H1 (cell line): ENCODE data around the gene CTIF. TPM values are rescaled to one million over a fixed set of nuclear protein-coding genes. Genes with fewer than 3 reads are reported as not detected.

Experiments used
- CTCF ChIA-PET: fragments of 300-600 bp; sonication (Branson Sonifier 250); formaldehyde crosslinking; loops from one replicate; lab custom pipeline; 2021; ENCODE audit not compliant: partially characterized antibody; lab: Charles Lee
- POLR2A ChIA-PET: fragments of 300-600 bp; sonication (Branson Sonifier 250); formaldehyde crosslinking; loops from one replicate; lab custom pipeline; 2021; ENCODE audit warnings: inconsistent platforms; ENCODE audit not compliant: partially characterized antibody; lab: Charles Lee
- DNase-seq, 2 experiments: peaks; one replicate each; pipeline versions ENCODE4 v3.0.0 to v3.0.0-alpha.2; 2010 to 2022; ENCODE audit warnings: low spot score in 2 of 2, low read depth in 1 of 2, mixed read lengths in 1 of 2
- FAIRE-seq: peaks from 2 replicates; lab custom pipeline; 2011; peaks lifted over from hg19 to GRCh38; lab: Jason Lieb, UNC
- H2AFZ ChIP-seq: 2 replicates; pipeline ENCODE4 v1.8.1; 2012; ENCODE audit warnings: low read length, inconsistent platforms
- H2AK5ac ChIP-seq: 2 replicates; pipeline ENCODE4 v1.6.1; 2013; ENCODE audit warnings: low read depth, low read length
- H2BK120ac ChIP-seq: replicated peaks from 2 replicates; pipeline ENCODE3; 2013; ENCODE audit warnings: low read depth, low read length, inconsistent platforms
- H2BK12ac ChIP-seq: 2 replicates; pipeline ENCODE4 v1.6.1; 2013; ENCODE audit warnings: low read depth, low read length
- H2BK15ac ChIP-seq: 2 replicates; pipeline ENCODE4 v1.6.1; 2013; ENCODE audit warnings: low read length
- H2BK20ac ChIP-seq: 2 replicates; pipeline ENCODE4 v1.6.1; 2013; ENCODE audit warnings: low read length
- H2BK5ac ChIP-seq: 2 replicates; pipeline ENCODE4 v1.6.1; 2013; ENCODE audit warnings: low read depth, low read length
- H3K14ac ChIP-seq: 2 replicates; pipeline ENCODE4 v1.6.1; 2013; ENCODE audit warnings: inconsistent platforms; ENCODE audit not compliant: insufficient read length
- H3K18ac ChIP-seq: 2 replicates; pipeline ENCODE4 v1.6.1; 2013; ENCODE audit warnings: low read length; ENCODE audit errors: extremely low read depth
- H3K23ac ChIP-seq: 2 replicates; pipeline ENCODE4 v1.6.1; 2013; ENCODE audit warnings: inconsistent platforms; ENCODE audit not compliant: insufficient read length
- H3K23me2 ChIP-seq: 2 replicates; pipeline ENCODE4 v1.6.1; 2013; ENCODE audit warnings: low read depth, low read length
- H3K27ac ChIP-seq: 2 replicates; pipeline ENCODE4 v1.6.1; 2011; ENCODE audit warnings: low read depth, low read length, inconsistent platforms
- H3K27me3 ChIP-seq, 4 experiments: replicated peaks in 1 of 4; 1 replicate in 1 of 4; 2 replicates in 3 of 4; pipeline versions ENCODE4 v1.6.1 to v1.8.1; 2011 to 2013; ENCODE audit warnings: low read length in 3 of 4, mild to moderate bottlenecking in 3 of 4, inconsistent platforms in 2 of 4, mixed read lengths in 2 of 4, moderate library complexity in 1 of 4; ENCODE audit not compliant: control insufficient read depth in 3 of 4, insufficient read depth in 3 of 4; ENCODE audit errors: extremely low read depth in 1 of 4
- H3K36me3 ChIP-seq, 4 experiments: 2 replicates each; pipeline versions ENCODE4 v1.6.1 to v1.8.1; 2011 to 2013; ENCODE audit warnings: mild to moderate bottlenecking in 4 of 4, low read length in 3 of 4, moderate library complexity in 2 of 4, control low read depth in 1 of 4, inconsistent platforms in 1 of 4; ENCODE audit not compliant: insufficient read depth in 4 of 4, control insufficient read depth in 2 of 4
- H3K4ac ChIP-seq: replicated peaks from 2 replicates; pipeline ENCODE3; 2013; ENCODE audit warnings: low read length, low read depth, mixed read lengths, inconsistent platforms; ENCODE audit not compliant: insufficient read length
- H3K4me1 ChIP-seq, 4 experiments: replicated peaks in 1 of 4; 1 replicate in 1 of 4; 2 replicates in 3 of 4; pipeline versions ENCODE4 v1.6.1 to v1.8.1; 2011 to 2013; ENCODE audit warnings: low read length in 3 of 4, inconsistent platforms in 2 of 4, mixed read lengths in 1 of 4; ENCODE audit not compliant: insufficient read depth in 4 of 4, control insufficient read depth in 3 of 4
- H3K4me2 ChIP-seq, 2 experiments: 2 replicates each; pipeline versions ENCODE4 v1.6.1 to v1.8.1; 2011 to 2013; ENCODE audit warnings: low read depth in 2 of 2, low read length in 2 of 2, control low read depth in 1 of 2, inconsistent platforms in 1 of 2, mild to moderate bottlenecking in 1 of 2; ENCODE audit not compliant: insufficient read depth in 1 of 2
- H3K4me3 ChIP-seq, 4 experiments: fragments of 200-600, 300-600 bp in 1 of 4; sonication (generic), shearing (Covaris generic), sonication (Bioruptor Twin) in 1 of 4; 2 replicates each; pipeline versions ENCODE4 v1.5.1 to v1.8.1; 2011 to 2016; ENCODE audit warnings: low read length in 4 of 4, low read depth in 3 of 4, control low read depth in 2 of 4, inconsistent platforms in 2 of 4, mild to moderate bottlenecking in 2 of 4, mixed read lengths in 1 of 4, moderate library complexity in 1 of 4; ENCODE audit not compliant: insufficient read depth in 2 of 4; ENCODE audit errors: extremely low read depth in 1 of 4
- H3K56ac ChIP-seq: replicated peaks from 2 replicates; pipeline ENCODE3; 2013; ENCODE audit warnings: low read depth, mild to moderate bottlenecking, mixed read lengths, low read length, inconsistent platforms; ENCODE audit not compliant: insufficient read length
- H3K79me1 ChIP-seq: 2 replicates; pipeline ENCODE4 v1.6.1; 2013; ENCODE audit warnings: low read depth, low read length, control low read depth
- H3K79me2 ChIP-seq, 2 experiments: 2 replicates each; pipeline versions ENCODE4 v1.6.1 to v1.8.1; 2012 to 2013; ENCODE audit warnings: low read length in 2 of 2, mild to moderate bottlenecking in 2 of 2, inconsistent platforms in 1 of 2; ENCODE audit not compliant: insufficient read depth in 2 of 2, control insufficient read depth in 1 of 2
- H3K9ac ChIP-seq, 4 experiments: replicated peaks in 1 of 4; 1 replicate in 1 of 4; 2 replicates in 3 of 4; pipeline versions ENCODE4 v1.6.1 to v1.8.1; 2011 to 2013; ENCODE audit warnings: low read depth in 3 of 4, low read length in 3 of 4, control low read depth in 2 of 4, mild to moderate bottlenecking in 2 of 4, moderate library complexity in 2 of 4, inconsistent platforms in 1 of 4; ENCODE audit errors: extremely low read depth in 1 of 4
- H3K9me3 ChIP-seq, 2 experiments: 2 replicates each; pipeline versions ENCODE4 v1.6.1 to v1.8.1; 2012 to 2013; ENCODE audit warnings: mild to moderate bottlenecking in 2 of 2, moderate library complexity in 2 of 2, control low read depth in 1 of 2, inconsistent platforms in 1 of 2, low read depth in 1 of 2, low read length in 1 of 2, mixed read lengths in 1 of 2; ENCODE audit not compliant: insufficient read depth in 2 of 2
- H4K20me1 ChIP-seq, 2 experiments: replicated peaks in 1 of 2; 2 replicates each; pipeline versions ENCODE3 to v1.8.1; 2011 to 2013; ENCODE audit warnings: inconsistent platforms in 2 of 2, low read length in 2 of 2, mild to moderate bottlenecking in 1 of 2; ENCODE audit not compliant: insufficient read depth in 2 of 2, control insufficient read depth in 1 of 2
- H4K5ac ChIP-seq: 2 replicates; pipeline ENCODE4 v1.6.1; 2013; ENCODE audit warnings: low read length, low read depth, mixed read lengths, inconsistent platforms; ENCODE audit not compliant: insufficient read length
- H4K8ac ChIP-seq: 2 replicates; pipeline ENCODE4 v1.8.0; 2013; ENCODE audit warnings: mild to moderate bottlenecking, moderate library complexity, low read length, inconsistent platforms; ENCODE audit not compliant: insufficient read depth; ENCODE audit errors: extremely low read depth
- H4K91ac ChIP-seq: replicated peaks from 2 replicates; pipeline ENCODE3; 2013; ENCODE audit warnings: low read length, mixed read lengths, inconsistent platforms; ENCODE audit not compliant: insufficient read length
- BCL11A ChIP-seq, 2 experiments: IDR thresholded peaks; one replicate each; pipeline ENCODE4 v1.6.1; 2011; ENCODE audit warnings: low read depth in 2 of 2, low read length in 2 of 2, mild to moderate bottlenecking in 2 of 2
- CBX5 ChIP-seq: fragments of 300-800, 300-1000 bp; sonication (generic); IDR thresholded peaks from 2 replicates; pipeline ENCODE4 v1.7.1; 2016; ENCODE audit warnings: antibody characterized with exemption, low read length, low read depth
- CBX8 ChIP-seq: fragments of 300-800, 300-1000 bp; sonication (generic); IDR thresholded peaks from 2 replicates; pipeline ENCODE4 v1.7.1; 2016; ENCODE audit warnings: low read depth, low read length, borderline replicate concordance
- CEBPB ChIP-seq: IDR thresholded peaks from 2 replicates; pipeline ENCODE4 v1.6.1; 2012; ENCODE audit warnings: low read depth, low read length
- CREB1 ChIP-seq: IDR thresholded peaks from 2 replicates; pipeline ENCODE4 v1.6.1; 2012; ENCODE audit warnings: inconsistent platforms
- FOSL1 ChIP-seq: IDR thresholded peaks from 2 replicates; pipeline ENCODE4 v1.6.1; 2011; ENCODE audit warnings: mild to moderate bottlenecking, low read depth, low read length, moderate library complexity; ENCODE audit not compliant: insufficient read depth
- HDAC2 ChIP-seq, 2 experiments: fragments of 300-600 bp in 1 of 2; sonication (generic) in 1 of 2; IDR thresholded peaks; 2 replicates each; pipeline ENCODE4 v1.6.1; 2011 to 2012; ENCODE audit warnings: low read depth in 2 of 2, low read length in 2 of 2, mild to moderate bottlenecking in 2 of 2, moderate library complexity in 2 of 2, borderline replicate concordance in 1 of 2, inconsistent platforms in 1 of 2
- NRF1 ChIP-seq: IDR thresholded peaks from 2 replicates; pipeline ENCODE4 v1.6.1; 2011; ENCODE audit warnings: mild to moderate bottlenecking, low read depth, low read length, improper control_type of control experiment
- SIX5 ChIP-seq: IDR thresholded peaks from 2 replicates; pipeline ENCODE4 v1.6.1; 2011; ENCODE audit warnings: mild to moderate bottlenecking, low read depth, low read length
- SP1 ChIP-seq: IDR thresholded peaks from 2 replicates; pipeline ENCODE4 v1.6.1; 2011; ENCODE audit warnings: low read depth, low read length
- SP2 ChIP-seq: IDR thresholded peaks from 2 replicates; pipeline ENCODE4 v1.6.1; 2012; ENCODE audit warnings: mild to moderate bottlenecking, low read length, inconsistent platforms
- SUZ12 ChIP-seq: fragments of 200-600 bp; sonication (generic); IDR thresholded peaks from 2 replicates; pipeline ENCODE4 v1.6.1; 2012; ENCODE audit warnings: mild to moderate bottlenecking, inconsistent platforms, low read length, moderate library complexity, mixed read lengths
- TAF1 ChIP-seq: IDR thresholded peaks from 2 replicates; pipeline ENCODE4 v1.6.1; 2011; ENCODE audit warnings: mild to moderate bottlenecking, low read depth, low read length
- ZNF274 ChIP-seq: IDR thresholded peaks from 2 replicates; pipeline ENCODE4 v1.7.0; 2012; ENCODE audit warnings: low read length, borderline replicate concordance; ENCODE audit errors: extremely low read depth
- WGBS, 2 experiments: shearing (Covaris generic) in 1 of 2; methylation state at CpG; one replicate each; pipeline versions ENCODE4 v1.1.6 to v1.1.7; 2013 to 2015; ENCODE audit warnings: low lambda C conversion rate in 2 of 2, mixed read lengths in 2 of 2, inconsistent platforms in 1 of 2, low coverage in 1 of 2, missing lambda C conversion rate in 1 of 2; ENCODE audit not compliant: insufficient replicate concordance in 2 of 2, insufficient coverage in 1 of 2, insufficient read length in 1 of 2; ENCODE audit errors: extremely low coverage in 1 of 2, missing lambda C conversion rate in 1 of 2; 5-methylcytosine and 5-hydroxymethylcytosine counted together
- polyA plus RNA-seq, 7 experiments: library from polyadenylated mRNA; depleted of rRNA in 3 of 7; stranded (reverse) in 5 of 7; unstranded in 2 of 7; fragments of >200 nt in 5 of 7; fragments of 200-250 nt in 2 of 7; gene quantifications; 1 replicate in 5 of 7; 2 replicates in 1 of 7; 4 replicates in 1 of 7; pipeline versions ENCODE4 v1.2.1 to v1.2.3, GENCODE V29; 2011 to 2013; ENCODE audit warnings: missing spikeins in 2 of 7, mixed read lengths in 2 of 7
- total RNA-seq: library from RNA; stranded (reverse); fragmentation: NEBNext Ultra II Directional; extraction: Animal tissue kit (Norgen Biotek cat#: 25700); gene quantifications from 2 replicates; pipeline ENCODE4 v1.2.1, GENCODE V29; 2021
- TF ChIP-seq, protein P1 (sequence below): IDR thresholded peaks from 2 replicates; pipeline ENCODE4 v1.6.1; 2012; ENCODE audit warnings: inconsistent platforms

The CTIF gene
- total and polyA plus RNA-seq, 2 of the 8 experiments (the other 6 are each of a cell fraction or from before 2014, with no cell fraction given): 9.0 to 17.8 TPM

DNA sequence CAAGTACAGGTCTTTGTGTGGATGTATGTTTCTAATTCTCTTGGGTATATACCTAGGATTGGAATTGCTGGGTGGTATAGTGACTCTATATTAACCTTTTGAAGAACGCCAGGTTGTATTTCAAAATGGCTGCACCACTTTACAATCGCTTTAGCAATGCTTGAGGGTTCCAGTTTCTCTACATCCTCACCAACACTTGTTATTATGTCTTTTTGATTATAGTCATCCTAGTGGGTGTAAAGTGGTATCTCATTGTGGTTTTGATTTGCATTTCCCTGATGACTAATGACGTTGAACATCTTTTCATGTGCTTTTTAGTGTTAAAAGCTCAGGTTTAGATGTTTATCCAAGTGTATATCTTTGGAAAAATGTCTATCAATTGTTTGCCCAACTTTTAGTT, 39.5 kb downstream of the CTIF start:
- no peak overlapping the region for H3K4ac ChIP-seq
- no peak overlapping the region for H2BK20ac ChIP-seq
- no peak overlapping the region for H3K23ac ChIP-seq
- no peak overlapping the region for H3K4me2 ChIP-seq
- peaks cover 4 to 9% of the 10 kb centered on the region in 2 experiments for H4K20me1 ChIP-seq
- H3K18ac ChIP-seq: no peak overlapping the region
- H2BK15ac ChIP-seq: no peak overlapping the region
- CTCF ChIA-PET: interaction anchor here (0.7 to 2.3 kb wide), 3 partner anchors 23 to 131 kb away, joined by 3 to 4 read pairs (median 3); no protein-coding TSS in a partner anchor
- no peak overlapping the region for H3K4me3 ChIP-seq
- peaks cover 3 to 12% (median 6%) of the 10 kb centered on the region in 4 experiments; a peak in 6 of 7 replicates for H3K4me1 ChIP-seq
- no peak overlapping the region for H2BK120ac ChIP-seq
- H2BK12ac ChIP-seq: no peak overlapping the region
- POLR2A ChIA-PET: no interaction called here
- no peak overlapping the region for H4K91ac ChIP-seq
- no peak overlapping the region for H3K9ac ChIP-seq
- no peak for FAIRE-seq
- WGBS, 2 experiments: 90% methylated on average over 3 of the region's 3 CpGs; no CpG with 5 or more reads in 1 of the 2 experiments
- H3K23me2 ChIP-seq: no peaks in the 10 kb centered on the region
- H3K56ac ChIP-seq: no peak overlapping the region
- H2AK5ac ChIP-seq: no peak overlapping the region
- H2BK5ac ChIP-seq: no peak overlapping the region
- no peak for DNase-seq
- no peaks in the 10 kb centered on the region; a peak in 1 of 8 replicates for H3K36me3 ChIP-seq
- H4K8ac ChIP-seq: no peak overlapping the region
- H3K14ac ChIP-seq: no peak overlapping the region
- no peak overlapping the region for H4K5ac ChIP-seq
- H3K27ac ChIP-seq: no peak overlapping the region
- H3K79me1 ChIP-seq: peaks cover 10% of the 10 kb centered on the region
- H3K27me3 ChIP-seq: no peaks in the 10 kb centered on the region
- H2AFZ ChIP-seq: no peak overlapping the region
- H3K79me2 ChIP-seq: peaks cover 0 to 13% of the 10 kb centered on the region in 2 experiments; a peak in 1 of 4 replicates
- 0 out of 4 replicates have a peak, but pooled peaks cover 0 to 5% of the 10 kb centered on the region in 2 experiments for H3K9me3 ChIP-seq
- no peak for TF ChIP-seq CBX8
- no peak for TF ChIP-seq NRF1
- no peak for TF ChIP-seq SP2
- TF ChIP-seq SP1: no peak
- TF ChIP-seq HDAC2 (IDR thresholded peaks at IDR 0.05; ENCODE audit: borderline replicate concordance in 1 of 2, low read depth in 2 of 2, low read length in 2 of 2): no peak
- TF ChIP-seq TAF1: no peak
- no peak for TF ChIP-seq FOSL1
- TF ChIP-seq CEBPB: no peak
- TF ChIP-seq BCL11A (IDR thresholded peaks at IDR 0.05; ENCODE audit: low read depth in 2 of 2, low read length in 2 of 2): no peak
- no peak for TF ChIP-seq CBX5
- no peak for TF ChIP-seq CREB1
- TF ChIP-seq, protein P1, sequence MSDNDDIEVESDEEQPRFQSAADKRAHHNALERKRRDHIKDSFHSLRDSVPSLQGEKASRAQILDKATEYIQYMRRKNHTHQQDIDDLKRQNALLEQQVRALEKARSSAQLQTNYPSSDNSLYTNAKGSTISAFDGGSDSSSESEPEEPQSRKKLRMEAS: no peak
- no peak for TF ChIP-seq SUZ12
- TF ChIP-seq ZNF274: no peak
- TF ChIP-seq SIX5: no peak
